GM13977 (cell line): ENCODE measurements around the gene VWA3A.
"Not testable (repeated sequence)": the region's sequence is repeated elsewhere in the genome, so short reads cannot be mapped to it uniquely, and the experiment has no call there.

Experiments used
- DNase-seq: peaks from one replicate; pipeline ENCODE4 v3.0.0; 2012; ENCODE audit warnings: low spot score
- in situ Hi-C: fragments of 300-500 bp; cut with MboI; formaldehyde crosslinking; loops from one replicate; pipeline ENCODE4 v1.12.0; 2022; ENCODE audit warnings: low sequenced_read_pairs, low pct_unique_long_range_greater_than_20kb, mixed read lengths, inconsistent platforms; ENCODE audit not compliant: unreplicated experiment
- TF ChIP-seq, protein P1 (sequence below): IDR thresholded peaks from 2 replicates; pipeline ENCODE4 v1.5.1; 2012; ENCODE audit warnings: mild to moderate bottlenecking, control low read depth; ENCODE audit not compliant: insufficient read depth; ENCODE audit errors: extremely low read depth, missing control alignments

The VWA3A gene, protein sequence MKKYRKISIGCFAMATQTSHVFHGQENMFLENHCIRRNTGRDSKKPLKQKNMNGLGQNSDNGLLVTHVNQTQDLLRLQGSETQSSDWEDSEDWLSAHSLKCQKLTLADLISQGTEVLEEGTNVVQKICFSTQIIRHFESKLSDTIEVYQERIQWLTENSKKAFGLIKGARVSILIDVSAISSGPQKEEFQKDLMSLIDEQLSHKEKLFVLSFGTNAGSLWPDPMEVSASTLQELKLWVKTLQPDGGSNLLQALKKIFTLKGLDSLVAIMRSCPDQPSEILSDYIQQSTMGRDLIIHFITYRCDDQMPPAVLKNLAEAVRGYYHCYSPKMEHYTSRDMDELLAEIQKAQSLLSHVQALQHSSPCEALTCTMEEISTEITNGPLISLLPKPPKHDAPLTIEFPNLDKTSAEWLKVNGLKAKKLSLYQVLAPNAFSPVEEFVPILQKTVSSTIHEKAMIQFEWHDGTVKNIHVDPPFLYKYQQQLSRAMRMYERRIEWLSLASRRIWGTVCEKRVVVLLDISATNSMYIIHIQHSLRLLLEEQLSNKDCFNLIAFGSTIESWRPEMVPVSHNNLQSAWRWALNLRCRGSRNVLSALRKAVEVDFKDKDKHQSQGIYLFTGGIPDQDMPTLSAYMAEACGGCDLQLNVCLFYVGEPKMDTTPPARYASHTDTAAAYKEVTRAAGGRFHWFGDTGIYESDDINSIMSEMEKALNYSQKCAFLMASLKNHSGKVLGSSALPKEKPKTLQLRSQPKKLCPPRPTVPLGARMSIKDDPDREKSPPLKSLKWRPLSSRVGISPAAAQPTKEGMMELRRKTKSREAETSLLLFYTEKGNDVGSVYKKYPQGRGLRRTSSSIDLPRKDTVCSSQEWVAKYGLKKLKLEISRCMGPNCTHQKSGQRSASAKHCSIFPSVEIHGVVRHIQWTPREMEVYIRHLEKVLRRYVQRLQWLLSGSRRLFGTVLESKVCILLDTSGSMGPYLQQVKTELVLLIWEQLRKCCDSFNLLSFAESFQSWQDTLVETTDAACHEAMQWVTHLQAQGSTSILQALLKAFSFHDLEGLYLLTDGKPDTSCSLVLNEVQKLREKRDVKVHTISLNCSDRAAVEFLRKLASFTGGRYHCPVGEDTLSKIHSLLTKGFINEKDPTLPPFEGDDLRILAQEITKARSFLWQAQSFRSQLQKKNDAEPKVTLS

DNA sequence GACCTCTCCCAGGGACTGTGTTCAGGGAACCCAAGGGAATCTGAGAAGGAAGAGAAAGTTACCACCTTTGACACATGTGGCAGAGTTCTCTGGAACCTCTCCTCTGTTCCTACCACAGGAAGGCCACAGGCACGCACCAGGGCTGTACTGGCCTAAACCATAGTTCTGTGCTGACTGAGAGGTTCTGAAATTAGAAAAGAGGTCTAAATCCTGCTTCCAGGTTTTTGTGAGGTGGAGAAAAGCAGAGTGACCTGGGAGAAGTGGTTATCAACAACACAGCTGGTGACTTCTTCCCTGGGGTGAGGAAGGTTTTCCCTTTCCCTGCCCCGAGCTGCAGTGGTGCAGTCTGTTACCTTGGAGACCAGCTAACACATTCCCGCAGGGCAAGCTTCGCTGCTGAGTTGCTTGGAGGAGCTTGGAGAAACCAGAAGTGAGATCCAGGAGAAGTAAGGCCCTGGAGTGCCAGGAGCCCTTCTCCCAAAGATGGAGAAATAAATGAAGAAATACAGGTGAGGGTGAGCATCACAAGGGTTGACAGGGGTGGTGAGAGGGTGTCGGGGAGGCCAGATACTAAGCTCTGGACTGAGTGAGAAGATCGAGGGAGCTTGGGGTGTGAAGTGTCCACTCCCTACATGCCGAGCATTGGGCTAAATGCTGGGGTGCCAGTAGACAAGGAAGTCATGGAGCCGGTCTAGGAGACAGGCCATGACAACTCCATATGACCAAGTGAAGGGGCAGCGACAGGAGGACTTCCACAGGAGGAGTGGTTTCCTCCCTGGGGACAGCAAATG lies at the start of gene VWA3A:
VWA3A (plus strand) TSS at position 399 of the 791 bp plus-strand sequence; CDS start at position 496, 97 bp downstream.
- in situ Hi-C loops, result loop anchor here (10.0 kb wide), 1 partner anchor 82 kb away; no protein-coding TSS in a partner anchor
- DNase-seq, result no peak
- TF ChIP-seq, protein P1, sequence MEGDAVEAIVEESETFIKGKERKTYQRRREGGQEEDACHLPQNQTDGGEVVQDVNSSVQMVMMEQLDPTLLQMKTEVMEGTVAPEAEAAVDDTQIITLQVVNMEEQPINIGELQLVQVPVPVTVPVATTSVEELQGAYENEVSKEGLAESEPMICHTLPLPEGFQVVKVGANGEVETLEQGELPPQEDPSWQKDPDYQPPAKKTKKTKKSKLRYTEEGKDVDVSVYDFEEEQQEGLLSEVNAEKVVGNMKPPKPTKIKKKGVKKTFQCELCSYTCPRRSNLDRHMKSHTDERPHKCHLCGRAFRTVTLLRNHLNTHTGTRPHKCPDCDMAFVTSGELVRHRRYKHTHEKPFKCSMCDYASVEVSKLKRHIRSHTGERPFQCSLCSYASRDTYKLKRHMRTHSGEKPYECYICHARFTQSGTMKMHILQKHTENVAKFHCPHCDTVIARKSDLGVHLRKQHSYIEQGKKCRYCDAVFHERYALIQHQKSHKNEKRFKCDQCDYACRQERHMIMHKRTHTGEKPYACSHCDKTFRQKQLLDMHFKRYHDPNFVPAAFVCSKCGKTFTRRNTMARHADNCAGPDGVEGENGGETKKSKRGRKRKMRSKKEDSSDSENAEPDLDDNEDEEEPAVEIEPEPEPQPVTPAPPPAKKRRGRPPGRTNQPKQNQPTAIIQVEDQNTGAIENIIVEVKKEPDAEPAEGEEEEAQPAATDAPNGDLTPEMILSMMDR, result no peak

GRCh38 chr16:22043882-22044281 lies 48.5 kb upstream of the VWA3A start:
- DNase-seq, in situ Hi-C loops: not testable (repeated sequence)

GRCh38 chr16:22045888-22046287 lies 46.5 kb upstream of the VWA3A start:
- DNase-seq, in situ Hi-C loops: not testable (repeated sequence)

- no peak for DNase-seq
- in situ Hi-C loops, result no loop called here
- TF ChIP-seq, protein P1, result no peak
Measured at GRCh38 chr16:22050963-22051362, 41.4 kb upstream of the VWA3A start.

GRCh38 chr16:22052980-22053379 lies 39.4 kb upstream of the VWA3A start:
- in situ Hi-C loops, result no loop called here
- TF ChIP-seq, protein P1, result no peak
- no peak for DNase-seq

GRCh38 chr16:22053921-22054341 lies 38.4 kb upstream of the VWA3A start:
- no peak for DNase-seq
- TF ChIP-seq, protein P1, result no peak
- in situ Hi-C loops, result no loop called here
